ENCODE results near the gene RD3L. TPM values are rescaled to one million over a fixed set of nuclear protein-coding genes. Genes with fewer than 3 reads are reported as not detected.

RD3L gene
- total RNA-seq, 1 experiment from 2014 or later: not detected

DNA sequence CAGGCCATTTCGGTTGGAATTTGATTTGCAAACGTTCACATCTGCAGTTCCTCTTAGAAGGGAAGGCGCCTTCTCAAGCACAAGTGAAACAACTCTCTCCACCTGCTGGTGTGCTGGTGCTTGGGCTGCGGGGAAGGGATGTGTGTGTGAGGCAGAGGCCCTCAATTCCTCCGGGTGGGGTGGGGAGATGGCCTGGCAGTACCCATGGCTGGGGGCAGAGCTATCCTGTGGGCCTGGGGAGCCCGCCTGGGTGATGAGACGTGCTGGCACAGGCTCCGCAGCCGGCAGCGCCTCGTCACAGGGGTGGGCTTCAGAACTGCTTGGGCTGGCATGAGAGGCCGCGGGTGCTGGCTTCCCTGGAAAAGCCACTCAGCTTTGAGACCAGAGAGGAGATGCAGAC is 43.0 kb downstream of the RD3L start:
- Histone ChIP-seq H3K9ac (ENCODE audit: low read length) (no peak overlapping the region), H3K4me3 (replicated peaks in 1 of 2; ENCODE audit: low read depth in 1 of 2, low read length in 2 of 2) (no peak overlapping the region), H3K4me2 (ENCODE audit: low read length) (no peak overlapping the region), H2AFZ (ENCODE audit: low read depth, low read length, poor library complexity, severe bottlenecking) (no peak overlapping the region), H3K36me3 (ENCODE audit: control insufficient read depth in 1 of 2, insufficient read depth in 2 of 2, low read length in 2 of 2) (no peaks in the 10 kb centered on the region), H4K20me1 (ENCODE audit: insufficient read depth) (no peaks in the 10 kb centered on the region), H3K27me3 (ENCODE audit: insufficient read depth, low read length) (no peaks in the 10 kb centered on the region), H3K4me1 (ENCODE audit: control insufficient read depth in 1 of 2, insufficient read depth in 2 of 2, low read length in 2 of 2) (peaks cover 6 to 14% of the 10 kb centered on the region in 2 experiments; a peak in 3 of 4 replicates), H3K27ac (ENCODE audit: low read depth, low read length) (no peak overlapping the region), H3K9me3 (ENCODE audit: control insufficient read depth in 1 of 2, insufficient read depth in 1 of 2, low read depth in 1 of 2, low read length in 2 of 2) (no peaks in the 10 kb centered on the region; a peak in 1 of 4 replicates), H3K9me2 (ENCODE audit: insufficient read depth) (no peaks in the 10 kb centered on the region), H3K79me2 (ENCODE audit: insufficient read depth, low read length) (no peaks in the 10 kb centered on the region)
- ChIA-PET POLR2A (no interaction called here), CTCF (no interaction called here), RAD21 (ENCODE audit: low non-redundant PET in 1 of 2, low total read pairs in 2 of 2, uncharacterized antibody in 2 of 2, unreplicated experiment in 2 of 2) (no interaction called here)
- no TSS peak for BruUV-seq (replicated peaks)
- no peak for ATAC-seq
- intact Hi-C loops (cut with micrococcal nuclease): no loop called here
- no peak for DNase-seq (ENCODE audit: low read depth, low spot score)
- TF ChIP-seq, protein P1, sequence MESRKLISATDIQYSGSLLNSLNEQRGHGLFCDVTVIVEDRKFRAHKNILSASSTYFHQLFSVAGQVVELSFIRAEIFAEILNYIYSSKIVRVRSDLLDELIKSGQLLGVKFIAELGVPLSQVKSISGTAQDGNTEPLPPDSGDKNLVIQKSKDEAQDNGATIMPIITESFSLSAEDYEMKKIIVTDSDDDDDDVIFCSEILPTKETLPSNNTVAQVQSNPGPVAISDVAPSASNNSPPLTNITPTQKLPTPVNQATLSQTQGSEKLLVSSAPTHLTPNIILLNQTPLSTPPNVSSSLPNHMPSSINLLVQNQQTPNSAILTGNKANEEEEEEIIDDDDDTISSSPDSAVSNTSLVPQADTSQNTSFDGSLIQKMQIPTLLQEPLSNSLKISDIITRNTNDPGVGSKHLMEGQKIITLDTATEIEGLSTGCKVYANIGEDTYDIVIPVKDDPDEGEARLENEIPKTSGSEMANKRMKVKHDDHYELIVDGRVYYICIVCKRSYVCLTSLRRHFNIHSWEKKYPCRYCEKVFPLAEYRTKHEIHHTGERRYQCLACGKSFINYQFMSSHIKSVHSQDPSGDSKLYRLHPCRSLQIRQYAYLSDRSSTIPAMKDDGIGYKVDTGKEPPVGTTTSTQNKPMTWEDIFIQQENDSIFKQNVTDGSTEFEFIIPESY (IDR thresholded peaks at IDR 0.05; ENCODE audit: extremely low read depth, insufficient replicate concordance, low read length): no peak
- TF ChIP-seq, protein P2, sequence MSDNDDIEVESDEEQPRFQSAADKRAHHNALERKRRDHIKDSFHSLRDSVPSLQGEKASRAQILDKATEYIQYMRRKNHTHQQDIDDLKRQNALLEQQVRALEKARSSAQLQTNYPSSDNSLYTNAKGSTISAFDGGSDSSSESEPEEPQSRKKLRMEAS (IDR thresholded peaks at IDR 0.05): no peak
- no peak for TF ChIP-seq SIN3A (IDR thresholded peaks at IDR 0.05; ENCODE audit: low read depth)
- TF ChIP-seq, protein P3, sequence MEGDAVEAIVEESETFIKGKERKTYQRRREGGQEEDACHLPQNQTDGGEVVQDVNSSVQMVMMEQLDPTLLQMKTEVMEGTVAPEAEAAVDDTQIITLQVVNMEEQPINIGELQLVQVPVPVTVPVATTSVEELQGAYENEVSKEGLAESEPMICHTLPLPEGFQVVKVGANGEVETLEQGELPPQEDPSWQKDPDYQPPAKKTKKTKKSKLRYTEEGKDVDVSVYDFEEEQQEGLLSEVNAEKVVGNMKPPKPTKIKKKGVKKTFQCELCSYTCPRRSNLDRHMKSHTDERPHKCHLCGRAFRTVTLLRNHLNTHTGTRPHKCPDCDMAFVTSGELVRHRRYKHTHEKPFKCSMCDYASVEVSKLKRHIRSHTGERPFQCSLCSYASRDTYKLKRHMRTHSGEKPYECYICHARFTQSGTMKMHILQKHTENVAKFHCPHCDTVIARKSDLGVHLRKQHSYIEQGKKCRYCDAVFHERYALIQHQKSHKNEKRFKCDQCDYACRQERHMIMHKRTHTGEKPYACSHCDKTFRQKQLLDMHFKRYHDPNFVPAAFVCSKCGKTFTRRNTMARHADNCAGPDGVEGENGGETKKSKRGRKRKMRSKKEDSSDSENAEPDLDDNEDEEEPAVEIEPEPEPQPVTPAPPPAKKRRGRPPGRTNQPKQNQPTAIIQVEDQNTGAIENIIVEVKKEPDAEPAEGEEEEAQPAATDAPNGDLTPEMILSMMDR (IDR thresholded peaks at IDR 0.05 in 2 of 3, conservative IDR thresholded peaks at IDR 0.05 in 1 of 3; ENCODE audit: borderline replicate concordance in 1 of 3, insufficient read depth in 1 of 3, low read depth in 2 of 3, low read length in 2 of 3): no peak
